Activated CD8-positive, alpha-beta memory T cell treated with anti-CD3 and anti-CD28 coated beads for 36 hours (primary cell): ENCODE measurements around the gene OSCAR. TPM values are rescaled to one million over a fixed set of nuclear protein-coding genes. Genes with fewer than 3 reads are reported as not detected.
"Not testable (repeated sequence)": the region's sequence is repeated elsewhere in the genome, so short reads cannot be mapped to it uniquely, and the experiment has no call there.

ENCODE experiments used
- CTCF ChIA-PET: fragments of 350-600 bp; sonication (Branson Sonifier 250); formaldehyde crosslinking; loops from one replicate; lab custom pipeline; 2021; ENCODE audit warnings: antibody characterized with exemption; lab: Charles Lee
- POLR2A ChIA-PET: fragments of 350-600 bp; sonication (Branson Sonifier 250); formaldehyde crosslinking; loops from one replicate; lab custom pipeline; 2021; ENCODE audit warnings: antibody characterized with exemption; lab: Charles Lee
- total RNA-seq, 2 experiments: library from RNA; stranded (reverse); gene quantifications; one replicate each; pipeline ENCODE4 v1.2.3, GENCODE V29; 2021

The OSCAR gene
- total RNA-seq, 2 experiments from 2014 or later = 0.27 to 0.29 TPM

DNA sequence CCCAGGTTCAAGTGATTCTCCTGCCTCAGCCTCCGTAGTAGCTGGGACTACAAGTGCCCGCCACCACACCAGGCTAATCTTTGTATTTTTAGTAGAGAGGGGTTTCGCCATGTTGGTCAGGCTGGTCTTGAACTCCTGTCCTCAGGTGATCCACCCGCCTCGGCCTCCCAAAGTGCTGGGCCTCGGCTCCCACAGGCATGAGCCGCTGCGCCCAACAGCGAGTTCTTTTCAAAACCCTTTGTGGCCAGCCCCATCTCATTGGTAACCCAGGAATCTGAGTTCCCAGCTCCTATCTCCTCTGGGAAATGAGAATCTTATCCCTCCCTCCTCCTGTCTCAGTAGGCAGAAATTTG is 724 bp downstream of the OSCAR start:
- POLR2A ChIA-PET = not testable (repeated sequence)

DNA sequence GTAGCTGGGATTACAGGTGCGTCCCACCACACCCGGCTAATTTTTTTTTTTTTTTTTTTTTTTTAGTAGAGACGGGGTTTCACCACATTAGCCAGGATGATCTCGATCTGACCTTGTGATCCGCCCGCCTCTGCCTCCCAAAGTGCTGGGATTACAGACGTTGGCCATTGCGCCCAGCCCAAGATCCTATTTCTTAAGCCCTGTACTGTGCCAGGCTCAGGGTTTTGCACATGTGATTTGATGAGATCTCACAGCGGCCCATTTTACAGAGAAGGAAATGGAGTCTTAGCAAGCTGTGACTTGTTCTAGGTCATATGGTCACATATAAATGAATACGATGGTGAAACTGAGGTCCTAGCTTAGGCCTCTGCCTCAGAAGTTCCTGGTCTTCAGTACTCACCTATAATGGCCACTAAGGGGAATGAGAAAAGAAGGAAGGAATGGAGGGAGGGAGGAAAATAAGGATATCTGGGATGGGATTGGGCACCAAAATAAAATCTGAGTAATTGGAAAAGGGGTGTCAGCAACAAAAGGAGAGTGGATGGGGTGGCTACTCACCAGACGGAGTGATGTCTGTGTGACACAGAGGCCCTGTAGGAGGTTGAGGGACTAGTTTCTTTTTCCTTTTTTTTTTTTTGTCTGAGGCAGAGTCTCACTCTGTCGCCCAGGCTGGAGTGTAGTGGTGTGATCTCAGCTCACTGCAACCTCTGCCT is 1.3 kb downstream of the OSCAR start:
- ChIA-PET POLR2A (no interaction called here), CTCF (interaction anchor here (1.1 kb wide), 1 partner anchor 192 kb away, joined by 5 read pairs; no protein-coding TSS in a partner anchor)

More for the DNA sequence above, 724 bp downstream of the OSCAR start:
- CTCF ChIA-PET = interaction anchor here (1.1 kb wide), 1 partner anchor 193 kb away, joined by 5 read pairs; no protein-coding TSS in a partner anchor

DNA sequence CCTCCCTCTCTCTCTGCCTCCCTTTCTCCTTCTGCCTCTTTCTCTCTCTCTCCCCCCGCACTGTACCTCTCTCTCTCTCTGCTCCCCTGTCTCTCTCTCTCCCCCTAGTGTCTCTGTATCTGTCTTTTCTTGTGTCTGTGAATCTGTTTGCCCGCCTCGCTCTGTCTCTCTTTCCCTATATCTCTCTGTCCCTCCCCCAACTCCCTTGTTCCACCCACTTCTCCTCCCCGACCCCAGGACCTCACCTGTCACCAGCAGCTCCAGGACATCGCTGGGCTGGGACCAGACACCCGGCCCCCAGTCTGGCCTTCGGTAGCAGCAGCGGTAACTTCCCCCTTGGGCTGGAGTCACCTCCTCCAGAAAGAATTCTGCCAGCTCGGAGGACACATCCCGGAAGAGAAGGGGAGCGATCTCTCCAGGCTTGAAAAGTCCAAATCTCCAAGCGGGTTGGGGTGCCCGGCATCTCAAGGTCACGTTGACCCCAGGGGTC is 3.9 kb downstream of the OSCAR start:
- ChIA-PET CTCF (interaction anchor here (1.1 to 1.2 kb wide), 2 partner anchors 18 to 225 kb away, joined by 5 to 7 read pairs; partner anchors contain the start of gene TFPT), POLR2A (no interaction called here)

DNA sequence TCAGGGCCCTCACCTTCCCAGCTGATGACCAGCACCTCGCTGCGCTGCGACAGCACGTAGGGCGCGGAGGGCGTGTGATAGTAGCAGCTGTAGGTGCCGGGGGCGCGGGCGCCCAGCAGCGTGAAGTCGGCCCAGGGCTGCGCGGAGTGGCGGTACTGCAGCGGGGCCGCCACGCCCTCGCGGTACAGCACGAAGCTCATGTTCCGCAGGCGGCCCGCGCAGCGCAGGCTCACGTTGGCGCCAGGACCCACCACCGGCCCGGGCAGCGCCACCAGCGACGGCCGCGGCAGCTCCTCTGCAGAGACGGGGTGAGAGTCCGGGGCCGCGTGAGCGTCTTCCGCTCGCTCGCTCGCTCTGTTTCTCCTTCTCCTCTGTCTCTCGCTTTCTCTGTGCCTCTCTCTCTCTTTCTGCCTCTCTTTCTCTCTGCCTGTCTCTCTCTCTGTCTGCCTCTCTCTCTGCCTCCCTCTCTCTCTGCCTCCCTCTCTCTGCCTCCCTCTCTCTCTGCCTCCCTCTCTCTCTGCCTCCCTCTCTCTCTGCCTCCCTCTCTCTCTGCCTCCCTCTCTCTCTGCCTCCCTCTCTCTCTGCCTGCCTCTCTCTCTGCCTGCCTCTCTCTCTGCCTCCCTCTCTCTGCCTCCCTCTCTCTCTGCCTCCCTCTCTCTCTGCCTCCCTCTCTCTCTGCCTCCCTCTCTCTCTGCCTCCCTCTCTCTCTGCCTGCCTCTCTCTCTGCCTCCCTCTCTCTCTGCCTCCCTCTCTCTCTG is 4.6 kb downstream of the OSCAR start:
- ChIA-PET POLR2A (interaction anchor here (0.9 kb wide), 1 partner anchor 41 kb away, joined by 3 read pairs; the partner anchor contains the start of gene CNOT3), CTCF (interaction anchor here (0.6 to 1.2 kb wide), 5 partner anchors 18 to 225 kb away, joined by 3 to 7 read pairs (median 3); partner anchors contain the start of genes RPS9 and TFPT)

GRCh38 chr19:54095136-54095858 is 5.3 kb downstream of the OSCAR start:
- CTCF ChIA-PET = interaction anchor here (0.6 to 1.2 kb wide), 7 partner anchors 10 to 224 kb away, joined by 3 to 7 read pairs (median 3); partner anchors contain the start of genes RPS9 and TFPT
- POLR2A ChIA-PET = interaction anchor here (0.9 kb wide), 1 partner anchor 42 kb away, joined by 3 read pairs; the partner anchor contains the start of gene CNOT3

DNA sequence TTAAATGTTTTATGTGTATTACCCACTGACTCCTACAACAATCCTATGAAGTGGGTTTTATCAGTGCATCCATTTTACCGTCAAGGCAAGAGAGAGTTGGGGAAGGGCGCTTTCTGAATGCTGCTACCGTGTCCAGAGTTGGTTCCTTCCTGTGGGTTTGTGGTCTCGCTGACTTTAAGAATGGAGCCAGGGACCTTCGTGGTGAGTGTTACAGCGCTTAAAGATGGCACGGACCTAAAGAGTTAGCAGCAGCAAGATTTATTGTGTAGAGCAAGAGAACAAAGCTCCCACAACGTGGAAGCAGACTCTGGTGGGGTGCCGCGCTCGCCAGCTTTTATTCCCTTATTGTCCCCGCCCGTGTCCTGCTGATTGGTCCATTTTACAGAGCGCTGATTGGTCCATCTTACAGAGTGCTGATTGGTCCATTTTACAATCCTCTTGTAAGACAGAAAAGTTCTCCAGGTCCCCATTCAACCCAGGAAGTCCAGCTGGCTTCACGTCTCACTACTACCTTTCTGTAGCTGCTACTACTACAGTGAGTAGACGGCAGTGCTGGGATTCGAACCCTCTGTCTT is 6.1 kb downstream of the OSCAR start:
- ChIA-PET POLR2A (no interaction called here), CTCF (interaction anchor here (0.6 kb wide), 1 partner anchor 75 kb away, joined by 3 read pairs; no protein-coding TSS in a partner anchor)

DNA sequence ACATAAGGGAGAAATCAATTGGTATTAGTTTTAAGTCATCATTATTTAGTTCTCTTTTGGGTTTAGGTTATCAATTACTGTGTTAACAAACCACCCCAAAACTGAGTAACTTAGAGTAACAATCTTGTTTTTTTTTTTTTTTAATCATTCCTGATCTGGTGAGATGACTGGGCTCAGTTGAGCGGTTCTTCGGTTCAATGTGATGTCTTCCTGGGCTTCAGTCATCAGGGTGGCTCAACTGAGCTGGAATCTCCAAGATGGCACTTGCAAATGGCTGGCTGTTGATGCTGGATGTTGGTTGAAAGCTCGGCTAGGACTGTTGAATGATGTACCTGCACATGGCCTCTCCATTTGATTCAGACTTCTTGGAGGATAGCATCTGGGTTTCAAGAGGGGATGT is 16.2 kb downstream of the OSCAR start:
- POLR2A ChIA-PET = no interaction called here
- CTCF ChIA-PET = no interaction called here

- POLR2A ChIA-PET = no interaction called here
- CTCF ChIA-PET = no interaction called here
These were observed 19.6 kb downstream of the OSCAR start, which contains the start of gene TARM1 for GRCh38 chr19:54081032-54081431. TSS of gene TARM1 (minus strand) at chr19:54081365. CDS start at chr19:54081340, 25 bp downstream.

DNA sequence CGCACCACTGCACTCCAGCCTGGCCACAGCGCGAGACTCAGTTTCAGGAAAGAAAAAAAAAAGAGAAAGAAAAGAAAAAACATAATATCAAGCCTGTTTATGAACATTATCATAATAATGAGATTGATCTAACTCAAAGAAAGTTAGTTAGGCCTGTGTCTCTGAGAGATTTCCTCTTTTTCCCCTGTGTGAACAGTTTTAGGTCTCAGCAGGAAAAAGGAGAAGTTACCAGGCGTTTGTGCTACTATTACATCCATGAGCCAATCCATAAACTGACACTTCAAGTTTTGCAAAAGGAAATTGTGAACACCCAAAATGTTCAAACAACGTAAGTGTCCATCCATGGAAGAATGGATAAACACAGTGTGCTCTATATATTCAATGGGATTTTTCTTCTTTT is 23.3 kb downstream of the OSCAR start:
- CTCF ChIA-PET = interaction anchor here (0.7 to 1.0 kb wide), 2 partner anchors 47 to 139 kb away, joined by 3 to 6 read pairs; no protein-coding TSS in a partner anchor
- POLR2A ChIA-PET = no interaction called here

DNA sequence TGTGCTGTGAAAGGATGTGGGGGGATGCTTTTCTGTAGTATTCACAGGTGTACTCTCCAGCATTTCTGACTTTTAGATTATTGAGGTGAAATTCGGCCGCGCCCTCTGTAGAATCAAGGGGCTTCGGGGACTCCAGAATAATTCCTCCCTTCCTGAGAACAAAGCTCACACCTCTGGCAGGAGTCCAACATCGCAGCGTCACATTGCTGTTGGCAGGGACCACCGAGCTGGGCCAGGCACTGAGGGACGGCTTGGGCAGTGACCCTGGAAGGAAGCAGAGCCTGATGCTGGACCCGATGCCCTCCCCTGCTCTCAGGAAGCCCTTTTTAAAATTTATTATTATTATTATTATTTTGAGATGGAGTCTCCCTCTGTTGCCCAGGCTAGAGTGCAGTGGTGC is 25.8 kb downstream of the OSCAR start:
- ChIA-PET CTCF (no interaction called here), POLR2A (no interaction called here)

- ChIA-PET CTCF (no interaction called here), POLR2A (no interaction called here)
These were observed 26.8 kb downstream of the OSCAR start for GRCh38 chr19:54073829-54074228.

DNA sequence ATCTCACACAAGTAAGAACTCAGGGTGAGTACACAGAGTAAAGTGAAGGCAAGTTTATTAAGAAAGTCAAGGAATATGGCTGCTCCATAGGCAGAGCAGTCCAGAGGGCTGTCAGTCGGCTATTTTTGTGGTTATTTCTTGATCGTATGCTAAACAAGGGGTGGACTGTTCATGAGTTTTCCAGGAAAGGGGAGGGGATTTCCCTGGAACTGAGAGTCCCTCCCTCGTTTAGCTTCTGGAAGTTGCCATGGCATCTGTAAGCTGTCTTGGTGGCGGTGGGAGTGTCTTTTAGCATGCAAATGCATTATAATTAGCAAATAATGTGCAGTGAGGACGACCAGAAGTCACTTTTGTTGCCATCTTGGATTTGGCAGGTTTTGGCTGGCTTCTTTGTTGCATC is 31.1 kb downstream of the OSCAR start:
- ChIA-PET CTCF (no interaction called here), POLR2A (no interaction called here)

- POLR2A ChIA-PET = no interaction called here
These were observed 37.1 kb downstream of the OSCAR start, which contains the start of gene VSTM1 for GRCh38 chr19:54063350-54064116. TSS of gene VSTM1 (minus strand) at chr19:54063897. CDS start at chr19:54063777, 120 bp downstream.

DNA sequence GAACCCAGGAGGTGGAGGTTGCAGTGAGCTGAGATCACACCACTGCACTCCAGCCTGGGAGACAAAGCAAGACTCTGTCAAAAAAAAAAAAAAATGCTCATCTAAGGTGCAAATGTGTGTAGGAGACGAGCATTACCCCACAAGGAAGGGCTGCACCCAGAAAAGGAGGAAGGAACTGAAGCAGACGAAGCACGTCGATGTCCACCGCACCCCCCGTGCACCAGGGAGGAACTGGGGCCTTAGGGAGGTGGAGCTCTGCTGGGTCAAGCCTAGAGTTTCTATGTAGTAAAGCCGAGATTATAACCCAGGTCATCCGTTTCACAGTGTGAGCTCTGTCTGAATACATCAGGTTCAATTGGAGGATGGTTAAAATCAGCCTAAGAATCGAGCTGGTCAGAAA is 38.0 kb downstream of the OSCAR start:
- ChIA-PET CTCF (interaction anchor here (0.6 kb wide), 1 partner anchor 39 kb away, joined by 4 read pairs; no protein-coding TSS in a partner anchor), POLR2A (no interaction called here)

More at GRCh38 chr19:54063350-54064116, 37.1 kb downstream of the OSCAR start, which contains the start of gene VSTM1:
- CTCF ChIA-PET = no interaction called here

GRCh38 chr19:54047616-54048015 is 53.0 kb downstream of the OSCAR start:
- POLR2A ChIA-PET = no interaction called here
- CTCF ChIA-PET = interaction anchor here (0.5 kb wide), 1 partner anchor 255 kb away, joined by 3 read pairs; no protein-coding TSS in a partner anchor

DNA sequence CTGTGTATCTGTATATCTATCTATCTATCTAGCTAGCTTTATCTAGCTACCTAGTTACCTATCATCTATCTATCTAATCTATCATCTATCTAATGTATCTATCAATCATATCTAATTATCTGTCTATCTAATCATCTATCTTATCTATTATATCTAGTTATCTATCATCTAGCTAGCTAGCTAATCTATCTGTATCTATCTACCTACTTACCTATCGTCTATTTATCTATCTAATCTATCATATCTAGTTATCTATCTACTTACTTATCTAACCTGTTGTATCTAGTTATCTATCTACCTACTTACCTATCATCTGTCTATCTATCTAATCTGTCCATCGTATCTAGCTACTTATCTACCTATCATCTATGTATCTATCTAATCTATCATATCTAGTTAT is 54.8 kb downstream of the OSCAR start:
- ChIA-PET CTCF (no interaction called here), POLR2A (no interaction called here)
